Panc1 (cell line): ENCODE data around the gene MRPS22. TPM values are rescaled to one million over a fixed set of nuclear protein-coding genes. Genes with fewer than 3 reads are reported as not detected.
A peak's percentile ranks its signal among the peaks of the same experiment; 100 is the strongest.

Experiments used
- ATAC-seq: fragments of 200-7000 bp; cut with Tn5 transposase; 2 replicates; pipeline ENCODE4 v1.9.1; 2020; ENCODE audit warnings: mild to moderate bottlenecking, moderate library complexity
- Bru-seq: library from RNA; stranded (reverse); fragments of 400-500 nt; gene quantifications from one replicate; lab custom pipeline; 2021; lab: Mats Ljungman, UMichigan
- BruChase-seq, 2 experiments: library from RNA; stranded (reverse); fragments of 400-500 nt; gene quantifications; one replicate each; lab custom pipeline; 2021; lab: Mats Ljungman, UMichigan
- BruUV-seq: library from RNA; stranded (reverse); fragments of 400-500 nt; replicated peaks from 2 replicates; lab custom pipeline; 2021; lab: Mats Ljungman, UMichigan
- CTCF ChIA-PET: fragments of 300-600 bp; sonication (Branson Sonifier 250); formaldehyde crosslinking; loops from one replicate; lab custom pipeline; 2022; ENCODE audit warnings: antibody characterized with exemption; lab: Charles Lee
- POLR2A ChIA-PET: fragments of 300-600 bp; sonication (Branson Sonifier 250); formaldehyde crosslinking; loops from one replicate; lab custom pipeline; 2022; ENCODE audit warnings: antibody characterized with exemption; lab: Charles Lee
- DNase-seq: peaks from one replicate; pipeline ENCODE4 v3.0.0-alpha.2; 2010; ENCODE audit warnings: low read depth, low spot score
- H3K27ac ChIP-seq: 2 replicates; pipeline ENCODE4 v1.5.1; 2011; ENCODE audit warnings: mild to moderate bottlenecking, low read length, inconsistent platforms
- H3K27me3 ChIP-seq: fragments of 200-500 bp; sonication (Bioruptor generic); 2 replicates; pipeline ENCODE4 v1.6.0; 2014; ENCODE audit warnings: low read length, inconsistent platforms; ENCODE audit not compliant: control insufficient read depth, insufficient read depth
- H3K36me3 ChIP-seq: fragments of 200-500 bp; sonication (Bioruptor generic); 2 replicates; pipeline ENCODE4 v1.5.1; 2014; ENCODE audit warnings: inconsistent platforms, mild to moderate bottlenecking, low read length, moderate library complexity; ENCODE audit not compliant: control insufficient read depth, insufficient read depth
- H3K4me1 ChIP-seq: 2 replicates; pipeline ENCODE4 v1.5.1; 2011; ENCODE audit warnings: inconsistent platforms, mild to moderate bottlenecking, low read length, moderate library complexity; ENCODE audit not compliant: control insufficient read depth, insufficient read depth
- H3K4me3 ChIP-seq, 2 experiments: 2 replicates each; pipeline ENCODE4 v1.5.1; 2011 to 2012; ENCODE audit warnings: low read depth in 2 of 2, low read length in 2 of 2, mild to moderate bottlenecking in 2 of 2, inconsistent platforms in 1 of 2, moderate library complexity in 1 of 2
- H3K9me3 ChIP-seq: fragments of 200-500 bp; sonication (Bioruptor generic); 2 replicates; pipeline ENCODE4 v1.5.1; 2014; ENCODE audit warnings: low read depth, mild to moderate bottlenecking, inconsistent platforms, low read length, moderate library complexity; ENCODE audit not compliant: control insufficient read depth, insufficient read depth
- POLR2AphosphoS5 ChIP-seq: IDR thresholded peaks from 2 replicates; pipeline ENCODE4 v1.6.1; 2012; ENCODE audit warnings: mild to moderate bottlenecking, low read depth, low read length, moderate library complexity
- SIN3A ChIP-seq: IDR thresholded peaks from 2 replicates; pipeline ENCODE4 v1.6.1; 2012; ENCODE audit warnings: low read depth, mild to moderate bottlenecking, low read length, moderate library complexity, borderline replicate concordance; ENCODE audit not compliant: insufficient read depth
- TCF7L2 ChIP-seq: IDR thresholded peaks from 2 replicates; pipeline ENCODE4 v1.6.1; 2011; ENCODE audit warnings: mild to moderate bottlenecking, low read depth, low read length, inconsistent platforms
- in situ Hi-C: cut with HindIII; loops from 2 replicates; pipeline ENCODE4 v1.10.0; 2016; ENCODE audit warnings: low sequenced_read_pairs, low pct_unique_long_range_greater_than_20kb
- intact Hi-C: fragments of 100-400 bp; cut with micrococcal nuclease; formaldehyde crosslinking; loops from one replicate; pipeline ENCODE4 v1.10.0; 2022; ENCODE audit not compliant: unreplicated experiment
- long read RNA-seq: library from polyadenylated mRNA; unstranded; transcript quantifications from one replicate; pipeline ENCODE4 v2.0.0, GENCODE V29; 2021; ENCODE audit not compliant: unreplicated experiment
- polyA plus RNA-seq: library from polyadenylated mRNA; unstranded; fragments of >200 nt; gene quantifications from one replicate; pipeline ENCODE4 v1.2.1, GENCODE V29; 2012; ENCODE audit warnings: missing spikeins; ENCODE audit not compliant: insufficient read length
- total RNA-seq: library from RNA; stranded (reverse); gene quantifications from one replicate; pipeline ENCODE4 v1.2.1, GENCODE V29; 2021; ENCODE audit not compliant: unreplicated experiment
- TF ChIP-seq, protein P1 (sequence below): fragments of 450-650 bp; IDR thresholded peaks from 2 replicates; pipeline ENCODE4 v1.5.1; 2017; ENCODE audit warnings: mild to moderate bottlenecking
- TF ChIP-seq, protein P2 (sequence below), 2 experiments: IDR thresholded peaks; 2 replicates each; pipeline ENCODE4 v1.6.1; 2011 to 2012; ENCODE audit warnings: low read depth in 2 of 2, control low read depth in 1 of 2, low read length in 1 of 2, mild to moderate bottlenecking in 1 of 2, moderate library complexity in 1 of 2; ENCODE audit not compliant: insufficient read depth in 1 of 2

Gene MRPS22
- total RNA-seq (61.9 TPM), Bru-seq, nascent RNA (percentile 40 among the genes with signal in this experiment), BruChase-seq, experiment 1, labeled RNA remaining after a 2-hour chase (percentile 38 among the genes with signal in this experiment), BruChase-seq, experiment 2, labeled RNA remaining after a 6-hour chase (percentile 42 among the genes with signal in this experiment)
- polyA plus RNA-seq: 42.7 TPM
- long read RNA-seq, transcript MRPS22-202 (8 exons, 1,099 nt): minor isoform, 8 of 91 reads
- long read RNA-seq, transcript MRPS22-201 (8 exons, 1,120 nt): major isoform, 66 of 91 reads
- long read RNA-seq, partial matches to known transcripts: 3 of 91 reads
- long read RNA-seq, other reads (novel, unspliced or antisense): 12 of 91 reads

DNA sequence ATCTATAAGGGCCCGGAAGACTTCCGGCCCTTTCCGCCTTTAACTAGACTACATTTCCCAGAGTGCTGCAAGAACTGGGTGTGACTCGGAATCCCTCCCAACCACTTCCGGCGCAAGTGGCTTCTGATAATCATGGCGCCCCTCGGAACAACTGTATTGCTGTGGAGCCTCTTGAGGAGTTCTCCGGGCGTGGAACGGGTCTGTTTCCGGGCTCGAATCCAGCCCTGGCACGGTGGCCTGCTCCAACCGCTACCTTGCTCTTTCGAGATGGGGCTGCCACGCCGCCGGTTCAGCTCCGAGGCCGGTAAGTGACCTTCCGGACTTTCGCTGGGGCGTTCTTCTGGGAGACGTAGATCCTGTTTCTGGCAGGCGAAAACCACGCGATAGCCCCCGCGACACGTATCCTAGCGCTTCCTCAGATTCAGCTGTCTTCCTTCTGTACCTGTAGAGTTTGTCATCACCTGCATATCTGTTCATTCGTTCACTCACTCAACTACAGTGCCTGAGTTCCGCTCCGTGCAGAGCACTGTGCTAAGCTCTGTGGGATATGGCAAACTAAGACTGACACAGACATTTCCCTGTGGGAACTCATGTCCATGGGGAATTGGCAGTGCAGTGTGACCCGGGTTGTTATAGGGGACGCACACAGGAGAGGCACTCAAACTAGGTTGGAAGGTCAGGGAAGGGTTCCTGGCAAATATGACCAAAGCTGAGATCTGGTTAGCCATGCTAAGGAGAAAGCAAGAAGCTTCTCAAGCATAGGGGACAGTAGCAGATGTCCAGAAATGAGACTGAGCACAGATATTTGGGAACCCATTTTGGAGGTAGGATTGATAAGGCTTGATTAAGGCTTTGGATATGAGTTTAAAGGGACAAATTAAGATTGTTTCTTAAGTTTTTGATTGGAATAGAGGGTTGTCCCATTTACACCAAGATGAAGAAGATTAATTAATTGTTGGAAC lies at the start of gene MRPS22:
Gene MRPS22, plus strand, starts transcription at position 126 of the 962 bp plus-strand sequence. Its CDS starts 7 bp downstream, at position 133.
- POLR2A ChIA-PET: interaction anchor here (0.7 kb wide), 1 partner anchor 34 kb away, joined by 3 read pairs; no protein-coding TSS in a partner anchor
- CTCF ChIA-PET: interaction anchor here (1.6 kb wide), 1 partner anchor 10 kb away, joined by 5 read pairs; no protein-coding TSS in a partner anchor

DNA sequence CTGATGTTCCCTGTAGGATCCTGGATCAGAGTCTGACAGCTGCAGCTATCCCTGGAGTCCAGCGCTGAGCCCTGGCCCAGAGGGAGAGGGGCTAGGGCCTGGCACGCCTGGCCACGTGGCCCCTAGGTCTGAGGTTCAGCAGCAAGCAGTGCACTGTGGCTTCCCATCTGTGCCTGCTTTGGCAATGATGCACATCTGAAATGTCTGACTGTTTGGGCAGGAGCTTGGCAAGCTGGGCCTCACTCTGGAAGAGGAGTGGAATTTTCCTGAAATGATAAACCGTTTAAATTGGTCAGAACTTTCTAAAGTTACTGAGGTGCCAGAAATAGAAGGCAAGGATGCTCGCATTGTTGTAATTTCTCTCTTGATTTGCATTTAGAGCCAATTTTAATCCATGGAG lies 48.8 kb upstream of the MRPS22 start:
- ATAC-seq (no peak), DNase-seq (no peak)
- in situ Hi-C loops: no loop called here
- CTCF ChIA-PET: no interaction called here
- H3K9me3 ChIP-seq: no peaks in the 10 kb centered on the region
- intact Hi-C loops: no loop called here
- H3K36me3 ChIP-seq: no peaks in the 10 kb centered on the region
- peaks cover 39% of the 10 kb centered on the region for H3K4me1 ChIP-seq
- H3K27me3 ChIP-seq: no peaks in the 10 kb centered on the region
- POLR2A ChIA-PET: no interaction called here
- peak overlapping the region; percentile 58; the same call in 1 of the 2 replicates for H3K27ac ChIP-seq
- TF ChIP-seq POLR2AphosphoS5 (no peak), SIN3A (no peak), TCF7L2 (no peak)
- TF ChIP-seq, protein P1, sequence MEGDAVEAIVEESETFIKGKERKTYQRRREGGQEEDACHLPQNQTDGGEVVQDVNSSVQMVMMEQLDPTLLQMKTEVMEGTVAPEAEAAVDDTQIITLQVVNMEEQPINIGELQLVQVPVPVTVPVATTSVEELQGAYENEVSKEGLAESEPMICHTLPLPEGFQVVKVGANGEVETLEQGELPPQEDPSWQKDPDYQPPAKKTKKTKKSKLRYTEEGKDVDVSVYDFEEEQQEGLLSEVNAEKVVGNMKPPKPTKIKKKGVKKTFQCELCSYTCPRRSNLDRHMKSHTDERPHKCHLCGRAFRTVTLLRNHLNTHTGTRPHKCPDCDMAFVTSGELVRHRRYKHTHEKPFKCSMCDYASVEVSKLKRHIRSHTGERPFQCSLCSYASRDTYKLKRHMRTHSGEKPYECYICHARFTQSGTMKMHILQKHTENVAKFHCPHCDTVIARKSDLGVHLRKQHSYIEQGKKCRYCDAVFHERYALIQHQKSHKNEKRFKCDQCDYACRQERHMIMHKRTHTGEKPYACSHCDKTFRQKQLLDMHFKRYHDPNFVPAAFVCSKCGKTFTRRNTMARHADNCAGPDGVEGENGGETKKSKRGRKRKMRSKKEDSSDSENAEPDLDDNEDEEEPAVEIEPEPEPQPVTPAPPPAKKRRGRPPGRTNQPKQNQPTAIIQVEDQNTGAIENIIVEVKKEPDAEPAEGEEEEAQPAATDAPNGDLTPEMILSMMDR: no peak
- TF ChIP-seq, protein P2, sequence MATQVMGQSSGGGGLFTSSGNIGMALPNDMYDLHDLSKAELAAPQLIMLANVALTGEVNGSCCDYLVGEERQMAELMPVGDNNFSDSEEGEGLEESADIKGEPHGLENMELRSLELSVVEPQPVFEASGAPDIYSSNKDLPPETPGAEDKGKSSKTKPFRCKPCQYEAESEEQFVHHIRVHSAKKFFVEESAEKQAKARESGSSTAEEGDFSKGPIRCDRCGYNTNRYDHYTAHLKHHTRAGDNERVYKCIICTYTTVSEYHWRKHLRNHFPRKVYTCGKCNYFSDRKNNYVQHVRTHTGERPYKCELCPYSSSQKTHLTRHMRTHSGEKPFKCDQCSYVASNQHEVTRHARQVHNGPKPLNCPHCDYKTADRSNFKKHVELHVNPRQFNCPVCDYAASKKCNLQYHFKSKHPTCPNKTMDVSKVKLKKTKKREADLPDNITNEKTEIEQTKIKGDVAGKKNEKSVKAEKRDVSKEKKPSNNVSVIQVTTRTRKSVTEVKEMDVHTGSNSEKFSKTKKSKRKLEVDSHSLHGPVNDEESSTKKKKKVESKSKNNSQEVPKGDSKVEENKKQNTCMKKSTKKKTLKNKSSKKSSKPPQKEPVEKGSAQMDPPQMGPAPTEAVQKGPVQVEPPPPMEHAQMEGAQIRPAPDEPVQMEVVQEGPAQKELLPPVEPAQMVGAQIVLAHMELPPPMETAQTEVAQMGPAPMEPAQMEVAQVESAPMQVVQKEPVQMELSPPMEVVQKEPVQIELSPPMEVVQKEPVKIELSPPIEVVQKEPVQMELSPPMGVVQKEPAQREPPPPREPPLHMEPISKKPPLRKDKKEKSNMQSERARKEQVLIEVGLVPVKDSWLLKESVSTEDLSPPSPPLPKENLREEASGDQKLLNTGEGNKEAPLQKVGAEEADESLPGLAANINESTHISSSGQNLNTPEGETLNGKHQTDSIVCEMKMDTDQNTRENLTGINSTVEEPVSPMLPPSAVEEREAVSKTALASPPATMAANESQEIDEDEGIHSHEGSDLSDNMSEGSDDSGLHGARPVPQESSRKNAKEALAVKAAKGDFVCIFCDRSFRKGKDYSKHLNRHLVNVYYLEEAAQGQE (IDR thresholded peaks at IDR 0.05; ENCODE audit: insufficient read depth in 1 of 2, low read depth in 2 of 2, low read length in 1 of 2): no peak
- no TSS peak for BruUV-seq
- H3K4me3 ChIP-seq: no peak overlapping the region

More for the DNA sequence above, at the start of gene MRPS22:
- in situ Hi-C loops (no loop called here), intact Hi-C loops (no loop called here)
- no TSS peak for BruUV-seq
- H3K27ac ChIP-seq: peak within 1 kb of the TSS; percentile 85
- H3K36me3 ChIP-seq: peaks cover 12% of the 10 kb centered on the region
- DNase-seq (peak; percentile 58), ATAC-seq (peak; percentile 99)
- H3K9me3 ChIP-seq: no peaks in the 10 kb centered on the region
- H3K4me1 ChIP-seq: peaks cover 7% of the 10 kb centered on the region; the same call in 1 of the 2 replicates
- TF ChIP-seq, protein P1: no peak
- 0 out of 2 replicates have a peak, but pooled peaks have one; percentile 59 for TF ChIP-seq SIN3A
- peak; percentile 96 for TF ChIP-seq POLR2AphosphoS5
- peak within 1 kb of the TSS; percentile 91 for H3K4me3 ChIP-seq
- no peaks in the 10 kb centered on the region for H3K27me3 ChIP-seq
